Smooth muscle cell (in vitro differentiated cells): ENCODE data around the gene CIT. TPM values are rescaled to one million over a fixed set of nuclear protein-coding genes. Genes with fewer than 3 reads are reported as not detected.

Experiments
- DNase-seq: peaks from one replicate; lab custom pipeline; 2025; ENCODE audit not compliant: unreplicated experiment; lab: John Stamatoyannopoulos, UW
- H2AFZ ChIP-seq: fragments of 200-600 bp; sonication (generic); 2 replicates; pipeline ENCODE4 v1.6.0; 2016; ENCODE audit warnings: antibody characterized with exemption, low read depth, mild to moderate bottlenecking
- H3F3A ChIP-seq: fragments of 200-600 bp; sonication (generic); 2 replicates; pipeline ENCODE4 v1.6.0; 2017; ENCODE audit warnings: antibody characterized with exemption, low read depth
- H3K27ac ChIP-seq: fragments of 200-600 bp; sonication (generic); 2 replicates; pipeline ENCODE4 v1.5.1; 2016; ENCODE audit warnings: low read depth, mild to moderate bottlenecking
- H3K27me3 ChIP-seq: fragments of 200-600 bp; sonication (generic); 2 replicates; pipeline ENCODE4 v1.6.1; 2016; ENCODE audit warnings: low read depth, mild to moderate bottlenecking
- H3K36me3 ChIP-seq: fragments of 200-600 bp; sonication (generic); 2 replicates; pipeline ENCODE4 v1.5.1; 2016; ENCODE audit warnings: low read depth
- H3K4me1 ChIP-seq: fragments of 200-600 bp; sonication (generic); 2 replicates; pipeline ENCODE4 v1.5.1; 2016; ENCODE audit warnings: low read depth
- H3K4me2 ChIP-seq: fragments of 200-600 bp; sonication (generic); 2 replicates; pipeline ENCODE4 v1.6.0; 2016; ENCODE audit warnings: mild to moderate bottlenecking
- H3K4me3 ChIP-seq: fragments of 200-600 bp; sonication (generic); 2 replicates; pipeline ENCODE4 v1.5.1; 2016; ENCODE audit warnings: mild to moderate bottlenecking
- H3K79me2 ChIP-seq: fragments of 200-600 bp; sonication (generic); 2 replicates; pipeline ENCODE4 v1.6.0; 2016; ENCODE audit warnings: low read depth, mild to moderate bottlenecking
- H3K9ac ChIP-seq: fragments of 200-600 bp; sonication (generic); 2 replicates; pipeline ENCODE4 v1.6.0; 2016; ENCODE audit warnings: low read depth
- H3K9me3 ChIP-seq: fragments of 200-600 bp; sonication (generic); replicated peaks from 2 replicates; pipeline ENCODE4 v1.5.1; 2016; ENCODE audit warnings: low read depth
- H4K20me1 ChIP-seq: fragments of 200-600 bp; sonication (generic); 2 replicates; pipeline ENCODE4 v1.6.0; 2016; ENCODE audit warnings: low read depth
- WGBS: methylation state at CpG from one replicate; pipeline ENCODE4 v1.1.7; 2016; ENCODE audit warnings: low lambda C conversion rate; 5-methylcytosine and 5-hydroxymethylcytosine counted together
- polyA plus RNA-seq: library from polyadenylated mRNA; unstranded; fragments of >200 nt; fragmentation: Nextera tagmentation; extraction: Ambion mirVana; gene quantifications from 2 replicates; pipeline ENCODE4 v1.2.1, GENCODE V29; 2016
- total RNA-seq: library from RNA; depleted of rRNA; stranded (reverse); fragments of >200 nt; gene quantifications from 2 replicates; pipeline ENCODE4 v1.2.3, GENCODE V29; 2014
- TF ChIP-seq, protein P1 (sequence below): fragments of 200-600 bp; sonication (generic); IDR thresholded peaks from 2 replicates; pipeline ENCODE4 v1.5.1; 2017; ENCODE audit warnings: borderline replicate concordance, mild to moderate bottlenecking, antibody characterized with exemption; ENCODE audit not compliant: insufficient read depth, poor library complexity, severe bottlenecking

Gene CIT
- total and polyA plus RNA-seq, 2 experiments from 2014 or later: 3.2 to 9.1 TPM

DNA sequence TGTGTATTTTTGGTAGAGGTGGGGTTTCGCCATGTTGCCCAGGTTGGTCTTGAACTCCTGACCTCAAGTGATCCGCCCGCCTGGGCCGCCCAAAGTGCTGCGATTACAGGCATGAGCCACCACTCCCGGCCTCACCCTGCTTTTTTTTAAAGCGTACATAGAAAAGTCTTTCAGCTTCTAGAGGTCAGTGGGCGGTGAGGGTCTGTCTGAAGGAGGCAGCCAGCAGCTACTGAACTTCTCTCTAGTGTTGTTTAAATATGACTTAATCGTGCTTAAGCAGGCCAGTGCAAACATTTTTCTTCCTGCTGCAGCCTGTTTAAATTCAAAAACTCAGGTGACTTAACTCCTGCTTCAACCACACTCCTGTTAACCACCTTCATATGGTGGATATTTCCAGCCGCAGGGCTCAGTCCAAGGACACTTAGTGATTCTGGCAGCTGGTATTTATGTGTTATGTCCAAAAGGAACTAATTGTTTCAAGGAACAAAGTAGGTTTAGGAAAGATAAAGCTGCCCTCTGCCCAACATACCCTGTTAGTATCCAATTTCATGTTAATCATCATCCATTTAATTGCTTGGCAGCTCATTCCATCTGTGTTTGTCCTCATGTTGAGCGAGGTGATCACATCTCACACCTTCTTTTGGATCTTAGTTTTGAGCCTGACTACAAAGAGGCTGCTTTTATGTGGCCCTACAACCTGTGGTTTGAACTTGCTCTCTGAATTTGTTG is 207.2 kb downstream of the CIT start:
- Histone ChIP-seq H3K27ac (no peak overlapping the region), H3K9me3 (no peaks in the 10 kb centered on the region), H3F3A (peaks cover 7% of the 10 kb centered on the region), H3K4me1 (peaks cover 11% of the 10 kb centered on the region), H2AFZ (no peak overlapping the region), H3K4me2 (no peak overlapping the region), H3K36me3 (no peaks in the 10 kb centered on the region), H3K4me3 (no peak overlapping the region), H4K20me1 (peaks cover 28% of the 10 kb centered on the region), H3K27me3 (no peaks in the 10 kb centered on the region), H3K9ac (no peak overlapping the region), H3K79me2 (peaks cover 7% of the 10 kb centered on the region)
- DNase-seq: no peak
- 93% methylated on average over 11 of the region's 11 CpGs for WGBS
- TF ChIP-seq, protein P1, sequence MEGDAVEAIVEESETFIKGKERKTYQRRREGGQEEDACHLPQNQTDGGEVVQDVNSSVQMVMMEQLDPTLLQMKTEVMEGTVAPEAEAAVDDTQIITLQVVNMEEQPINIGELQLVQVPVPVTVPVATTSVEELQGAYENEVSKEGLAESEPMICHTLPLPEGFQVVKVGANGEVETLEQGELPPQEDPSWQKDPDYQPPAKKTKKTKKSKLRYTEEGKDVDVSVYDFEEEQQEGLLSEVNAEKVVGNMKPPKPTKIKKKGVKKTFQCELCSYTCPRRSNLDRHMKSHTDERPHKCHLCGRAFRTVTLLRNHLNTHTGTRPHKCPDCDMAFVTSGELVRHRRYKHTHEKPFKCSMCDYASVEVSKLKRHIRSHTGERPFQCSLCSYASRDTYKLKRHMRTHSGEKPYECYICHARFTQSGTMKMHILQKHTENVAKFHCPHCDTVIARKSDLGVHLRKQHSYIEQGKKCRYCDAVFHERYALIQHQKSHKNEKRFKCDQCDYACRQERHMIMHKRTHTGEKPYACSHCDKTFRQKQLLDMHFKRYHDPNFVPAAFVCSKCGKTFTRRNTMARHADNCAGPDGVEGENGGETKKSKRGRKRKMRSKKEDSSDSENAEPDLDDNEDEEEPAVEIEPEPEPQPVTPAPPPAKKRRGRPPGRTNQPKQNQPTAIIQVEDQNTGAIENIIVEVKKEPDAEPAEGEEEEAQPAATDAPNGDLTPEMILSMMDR: no peak

DNA sequence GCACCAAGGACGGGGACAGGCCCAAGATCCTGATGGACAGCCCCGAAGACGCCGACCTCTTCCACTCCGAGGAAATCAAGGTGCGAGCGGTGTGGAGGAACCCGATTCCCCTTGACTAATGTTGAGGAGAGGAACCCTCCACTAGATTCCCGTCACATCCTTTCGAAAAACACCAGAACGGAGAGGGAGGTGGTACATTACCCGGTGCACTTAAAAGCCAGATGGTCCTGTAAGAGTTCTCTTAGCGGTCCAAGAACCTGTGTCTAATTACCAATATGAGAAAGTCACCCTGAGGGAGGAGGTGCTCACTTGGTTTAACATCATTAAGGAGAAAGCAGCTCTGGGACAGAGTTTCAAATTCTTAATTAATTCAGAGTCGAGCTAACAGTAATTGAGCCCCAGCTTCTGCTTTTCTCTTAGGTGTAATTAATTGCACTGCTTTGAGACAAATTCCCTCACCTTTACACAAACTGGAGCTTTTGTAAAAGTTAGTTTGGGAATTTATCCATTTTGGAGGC is 208.7 kb downstream of the CIT start:
- H3K27me3 ChIP-seq: no peaks in the 10 kb centered on the region
- peak overlapping the region; percentile 96 for H3K4me3 ChIP-seq
- H3K36me3 ChIP-seq: no peaks in the 10 kb centered on the region
- peaks cover 27% of the 10 kb centered on the region for H4K20me1 ChIP-seq
- H3K9ac ChIP-seq: peak overlapping the region; percentile 89
- peak overlapping the region; percentile 99 for H2AFZ ChIP-seq
- DNase-seq: no peak
- H3K4me2 ChIP-seq: peak overlapping the region; percentile 98
- H3K9me3 ChIP-seq: no peaks in the 10 kb centered on the region
- H3K27ac ChIP-seq: peak overlapping the region; percentile 59
- 8% methylated on average over 14 of the region's 14 CpGs for WGBS
- peaks cover 7% of the 10 kb centered on the region for H3K79me2 ChIP-seq
- peaks cover 11% of the 10 kb centered on the region for H3K4me1 ChIP-seq
- TF ChIP-seq, protein P1: no peak
- peaks cover 7% of the 10 kb centered on the region for H3F3A ChIP-seq

DNA sequence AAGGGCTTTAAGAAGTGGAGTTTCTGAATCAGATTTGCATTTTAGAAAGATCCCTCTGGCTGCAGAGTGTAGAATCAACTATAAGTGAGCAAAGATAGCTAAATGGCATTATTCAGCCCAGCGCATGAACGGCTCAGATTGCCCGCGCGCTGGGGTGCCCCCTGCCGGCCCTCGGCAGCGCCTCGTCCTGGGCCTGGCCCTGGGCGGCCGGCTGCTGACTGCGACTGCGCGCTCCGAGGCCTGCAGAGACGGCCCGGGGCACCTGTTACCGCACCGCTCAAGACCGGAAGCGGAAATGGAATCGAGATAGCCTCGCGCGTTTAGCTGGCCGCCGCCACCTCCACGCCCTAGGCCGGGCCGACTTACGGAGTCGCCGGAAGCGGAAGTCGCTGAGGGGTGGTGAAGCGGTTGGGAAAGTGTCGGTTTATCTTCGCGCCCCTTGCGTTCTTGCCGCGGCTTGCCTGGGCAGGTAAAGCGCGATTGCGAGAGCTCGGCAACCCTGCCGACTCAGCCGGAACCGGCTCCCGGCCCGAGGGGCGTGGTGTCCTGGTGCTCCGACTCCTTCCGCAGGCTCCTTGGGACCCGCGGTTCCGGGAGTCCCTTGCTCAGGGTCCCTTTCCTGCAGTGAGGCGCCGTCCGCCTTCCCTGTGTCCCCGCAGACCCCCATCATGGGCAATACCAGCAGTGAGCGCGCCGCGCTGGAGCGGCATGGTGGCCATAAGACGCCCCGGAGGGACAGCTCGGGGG is 209.4 kb downstream of the CIT start, which contains the start of gene PRKAB1:
PRKAB1 (plus strand) TSS at position 557 of the 747 bp plus-strand sequence; CDS start at position 669, 112 bp downstream.
- H3K27me3 ChIP-seq: no peaks in the 10 kb centered on the region
- no peaks in the 10 kb centered on the region for H3K36me3 ChIP-seq

More for the DNA sequence above, 209.4 kb downstream of the CIT start, which contains the start of gene PRKAB1:
- Histone ChIP-seq H4K20me1 (peaks cover 27% of the 10 kb centered on the region), H3K4me3 (peak within 1 kb of the TSS; percentile 96), H3K79me2 (peaks cover 7% of the 10 kb centered on the region), H3F3A (peaks cover 7% of the 10 kb centered on the region), H3K27ac (peak within 1 kb of the TSS; percentile 59), H3K4me1 (peaks cover 11% of the 10 kb centered on the region), H2AFZ (peak within 1 kb of the TSS; percentile 99), H3K9ac (peak within 1 kb of the TSS; percentile 89), H3K9me3 (no peaks in the 10 kb centered on the region), H3K4me2 (peak within 1 kb of the TSS; percentile 98)
- DNase-seq: peak; percentile 72
- TF ChIP-seq, protein P1: peak; percentile 89
- under 1% methylated on average over 69 of the region's 69 CpGs for WGBS
